ENCODE results near the gene TMEFF2.
"Not testable (repeated sequence)": the region's sequence is repeated elsewhere in the genome, so short reads cannot be mapped to it uniquely, and the experiment has no call there.

Gene TMEFF2

DNA sequence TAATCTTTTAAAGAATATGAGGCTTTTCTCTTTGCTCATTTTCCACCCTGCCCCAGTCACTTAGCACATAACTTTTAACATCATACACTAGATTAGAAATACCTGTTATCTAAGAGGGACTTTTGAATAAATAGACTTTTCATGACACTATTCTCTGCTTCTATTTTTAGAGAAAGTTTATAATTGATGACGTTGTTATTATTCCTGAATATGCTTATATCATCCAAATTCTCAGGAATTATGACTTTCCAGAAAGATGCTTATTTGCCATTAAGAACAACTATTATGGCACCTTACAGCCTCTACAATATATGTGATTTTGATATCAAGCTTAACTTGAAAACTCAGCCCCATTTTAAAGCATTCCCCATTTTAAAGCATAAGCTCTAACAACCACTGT lies 11.4 kb downstream of the TMEFF2 start:
- no peak for DNase-seq (ENCODE audit: low read depth)

GRCh38 chr2:192166946-192167345 lies 27.8 kb downstream of the TMEFF2 start:
- DNase-seq (ENCODE audit: low read depth) = no peak

GRCh38 chr2:192165842-192166241 lies 28.9 kb downstream of the TMEFF2 start:
- no peak for DNase-seq (ENCODE audit: low read depth)

DNA sequence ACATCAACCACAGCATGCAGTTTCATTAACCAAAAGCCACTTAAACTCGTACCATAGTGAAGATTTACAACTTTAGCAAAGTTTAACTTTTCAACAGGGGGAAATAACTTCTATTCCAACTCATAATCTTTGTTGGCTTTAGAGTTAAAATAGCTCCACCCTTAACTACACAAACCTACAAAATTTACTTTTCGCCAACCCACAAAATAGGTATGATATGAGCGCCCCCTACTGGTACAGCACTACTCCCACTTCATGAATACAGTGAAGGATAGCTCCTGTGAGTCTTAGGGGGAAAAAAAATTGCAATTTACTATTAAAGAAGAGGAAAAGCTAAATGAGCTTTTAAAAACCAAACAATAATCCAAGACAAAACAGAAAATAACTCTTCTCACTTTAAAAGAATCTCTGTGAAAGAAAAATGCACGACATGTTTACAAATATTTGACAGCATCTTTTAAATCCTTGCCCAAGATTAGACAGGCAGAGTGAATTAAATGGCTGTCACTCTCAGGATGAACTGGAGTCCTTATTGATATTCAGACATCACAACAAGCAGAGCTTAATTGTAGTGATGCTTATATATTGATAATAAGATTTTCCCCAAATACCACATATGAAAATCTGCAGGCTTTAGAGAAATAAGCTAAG lies 32.2 kb downstream of the TMEFF2 start:
- DNase-seq (ENCODE audit: low read depth) = peak; percentile 55

GRCh38 chr2:192161656-192162290 lies 33.0 kb downstream of the TMEFF2 start:
- DNase-seq (ENCODE audit: low read depth) = no peak

DNA sequence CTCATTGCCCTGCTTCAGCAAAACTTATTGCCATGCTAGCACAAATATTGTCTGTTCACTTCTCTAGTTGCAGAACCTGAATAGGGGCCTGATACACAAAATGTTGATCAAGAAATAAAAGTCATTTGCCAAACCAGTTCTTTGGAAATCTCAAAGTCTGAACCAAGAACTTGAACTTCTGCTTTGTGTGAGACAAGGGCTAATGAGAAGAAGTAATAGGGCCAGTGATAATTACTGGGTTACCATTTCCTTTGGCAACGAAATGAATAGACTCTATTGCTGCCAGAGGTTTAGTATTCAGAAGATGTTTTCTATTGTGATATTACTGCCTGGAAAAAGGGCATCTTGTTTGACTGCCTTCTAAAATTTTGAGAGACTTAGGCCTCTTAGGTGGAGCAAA lies 35.0 kb downstream of the TMEFF2 start:
- no peak for DNase-seq (ENCODE audit: low read depth)

DNA sequence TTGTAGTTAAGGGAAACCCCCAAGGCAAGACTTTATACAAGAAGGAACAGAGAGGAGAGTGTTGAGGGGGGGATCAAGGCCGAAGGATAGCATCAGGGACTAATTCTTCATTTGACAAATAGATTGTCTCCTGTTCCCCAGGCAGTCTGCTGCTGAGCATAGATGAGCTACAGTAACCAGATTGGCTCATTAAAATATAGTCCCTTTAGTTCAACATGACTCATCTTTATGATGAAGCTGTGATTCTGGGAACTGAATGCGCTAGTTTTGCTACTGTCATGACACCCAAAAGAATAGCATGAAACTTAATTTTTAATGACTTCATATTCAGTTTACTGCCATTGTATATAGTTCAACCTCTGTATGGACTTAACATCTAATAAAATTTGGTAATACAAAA lies 35.5 kb downstream of the TMEFF2 start:
- DNase-seq (ENCODE audit: low read depth) = no peak

- DNase-seq (ENCODE audit: low read depth) = no peak
Measured at GRCh38 chr2:192157776-192158175, 37.0 kb downstream of the TMEFF2 start.

GRCh38 chr2:192155511-192156118 lies 39.1 kb downstream of the TMEFF2 start:
- DNase-seq (ENCODE audit: low read depth) = no peak

DNA sequence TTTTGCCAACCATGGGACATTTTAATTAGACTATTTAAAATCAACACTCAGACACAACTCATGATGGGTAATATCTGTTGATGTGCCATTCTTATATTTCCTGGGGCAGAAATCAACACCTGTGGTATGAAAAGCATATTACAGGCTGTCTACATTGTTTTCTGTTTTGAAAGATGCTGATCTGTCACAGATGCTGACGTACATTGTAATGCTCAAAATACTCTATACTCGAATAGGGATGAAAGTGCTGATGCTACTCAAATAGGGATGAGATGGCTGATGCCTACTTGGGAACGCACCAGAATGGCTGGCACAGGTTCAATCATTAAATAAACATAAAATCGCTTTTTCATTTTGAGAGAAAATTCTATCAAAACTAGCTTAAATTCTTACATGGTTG lies 41.2 kb downstream of the TMEFF2 start:
- DNase-seq (ENCODE audit: low read depth) = no peak

DNA sequence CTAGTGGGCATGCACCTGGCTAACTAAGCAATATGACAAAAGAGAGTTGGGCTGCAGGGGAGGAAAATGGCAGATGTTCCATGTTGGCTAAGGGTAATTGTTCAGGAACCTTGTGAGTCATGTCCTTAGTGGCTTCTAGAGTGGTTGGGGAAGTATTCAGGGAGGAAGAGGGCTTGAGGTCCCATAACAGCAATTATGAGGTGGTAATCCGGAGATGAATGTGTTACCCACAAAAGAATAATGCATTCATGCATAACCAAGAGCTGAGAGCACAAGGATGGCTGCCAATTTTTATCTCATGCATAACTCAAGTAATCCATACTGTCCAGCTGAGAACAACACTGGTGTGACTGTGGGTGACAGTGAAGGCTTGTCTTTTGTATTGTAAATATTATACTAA lies 42.9 kb downstream of the TMEFF2 start:
- DNase-seq (ENCODE audit: low read depth) = no peak

- DNase-seq (ENCODE audit: low read depth) = no peak
Measured at GRCh38 chr2:192150166-192150565, 44.6 kb downstream of the TMEFF2 start.

- no peak for DNase-seq (ENCODE audit: low read depth)
Measured at GRCh38 chr2:192148620-192149321, 46.0 kb downstream of the TMEFF2 start.

GRCh38 chr2:192148241-192148619 lies 46.5 kb downstream of the TMEFF2 start:
- no peak for DNase-seq (ENCODE audit: low read depth)

DNA sequence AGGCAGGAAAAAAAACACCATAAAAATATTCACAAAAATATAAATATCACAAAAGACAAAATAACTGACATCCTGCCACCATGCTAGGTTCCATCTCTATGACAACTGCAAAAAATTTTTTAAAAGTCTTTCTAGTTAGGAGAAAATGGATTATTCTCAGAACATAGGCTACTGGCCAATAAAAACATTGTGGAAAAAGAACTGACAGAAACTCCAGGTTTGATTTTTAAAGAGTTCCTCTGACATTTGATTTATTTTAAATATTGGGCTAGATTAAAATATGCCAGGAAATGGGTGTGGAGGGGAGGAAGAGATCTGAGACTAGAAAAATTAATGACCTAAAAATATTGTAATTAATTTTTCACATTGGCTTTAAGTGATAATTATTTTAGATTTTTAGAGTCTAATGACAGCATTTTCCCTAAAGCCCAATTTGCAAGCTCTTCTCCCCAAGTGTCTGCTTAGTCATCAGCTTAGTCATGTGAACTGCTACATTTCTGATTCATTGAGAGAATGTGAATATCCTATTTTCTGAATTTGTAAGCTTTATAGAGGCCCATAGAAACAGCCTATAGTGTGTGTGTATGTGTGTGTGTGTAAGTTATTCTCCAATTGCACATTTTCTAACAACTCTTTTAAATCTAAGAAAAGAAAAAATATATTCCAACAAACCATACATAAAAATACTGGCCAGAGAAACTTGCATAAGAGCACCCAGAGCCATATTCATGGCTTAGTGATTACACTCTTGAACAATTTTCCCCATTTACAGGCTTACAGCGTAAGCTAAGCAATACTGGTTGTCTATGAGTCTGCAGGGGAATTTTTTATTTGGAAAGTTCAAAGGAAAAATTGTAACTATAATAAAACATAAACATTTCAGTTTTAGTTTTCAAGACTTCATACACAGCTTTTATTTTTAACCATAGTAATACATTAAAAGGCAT lies 48.4 kb downstream of the TMEFF2 start:
- DNase-seq (ENCODE audit: low read depth) = no peak

DNA sequence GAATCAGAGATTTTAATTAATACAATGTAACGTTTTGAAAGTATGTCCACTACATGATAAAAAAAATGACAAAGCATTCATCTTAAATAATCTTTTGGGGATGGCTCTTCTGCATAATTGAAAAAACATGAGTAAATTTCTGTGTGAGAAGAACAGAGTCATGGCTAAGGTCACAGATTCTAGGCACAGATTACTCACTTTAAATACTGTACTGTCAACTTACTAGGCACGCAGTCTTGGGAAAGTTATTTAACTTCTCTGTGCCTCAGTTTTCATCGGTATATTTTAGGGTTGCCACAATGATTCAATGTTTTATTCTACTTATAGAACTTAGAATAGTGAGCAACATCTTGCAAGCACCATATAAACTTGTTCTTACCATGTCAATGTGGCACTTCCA lies 49.2 kb downstream of the TMEFF2 start:
- no peak for DNase-seq (ENCODE audit: low read depth)

DNA sequence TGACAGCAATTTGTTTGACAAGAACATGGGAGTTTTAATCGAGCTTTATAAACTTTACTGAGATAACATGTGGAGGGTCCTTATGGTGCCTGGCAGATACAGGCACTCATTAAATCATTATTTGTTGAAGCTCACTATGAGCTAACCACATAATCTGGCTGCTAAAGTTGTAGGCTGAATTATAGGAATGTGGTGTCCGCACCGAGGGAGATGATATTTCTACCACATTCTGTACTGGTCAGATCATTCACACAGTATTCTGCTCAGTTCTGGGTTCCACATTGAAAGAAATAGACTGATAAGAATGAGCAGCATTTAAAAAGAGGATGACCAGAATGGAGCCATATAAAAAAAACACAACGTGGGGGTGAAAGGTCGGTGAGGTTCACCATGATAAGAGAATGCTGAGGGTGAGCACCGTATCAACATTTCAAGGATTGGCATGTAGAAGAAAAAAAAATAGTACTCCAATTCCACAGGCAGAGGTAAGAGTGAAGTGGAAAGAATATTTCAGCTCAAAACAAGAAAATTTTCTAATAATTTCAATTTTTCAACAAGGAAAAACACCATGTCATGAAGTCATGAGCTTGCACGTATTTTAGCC lies 54.4 kb downstream of the TMEFF2 start:
- DNase-seq (ENCODE audit: low read depth) = no peak

GRCh38 chr2:192139813-192140212 lies 54.9 kb downstream of the TMEFF2 start:
- DNase-seq (ENCODE audit: low read depth) = no peak

GRCh38 chr2:192137451-192137850 lies 57.3 kb downstream of the TMEFF2 start:
- DNase-seq (ENCODE audit: low read depth) = no peak

- DNase-seq (ENCODE audit: low read depth) = not testable (repeated sequence)
Measured at GRCh38 chr2:192132604-192133003, 62.1 kb downstream of the TMEFF2 start.

DNA sequence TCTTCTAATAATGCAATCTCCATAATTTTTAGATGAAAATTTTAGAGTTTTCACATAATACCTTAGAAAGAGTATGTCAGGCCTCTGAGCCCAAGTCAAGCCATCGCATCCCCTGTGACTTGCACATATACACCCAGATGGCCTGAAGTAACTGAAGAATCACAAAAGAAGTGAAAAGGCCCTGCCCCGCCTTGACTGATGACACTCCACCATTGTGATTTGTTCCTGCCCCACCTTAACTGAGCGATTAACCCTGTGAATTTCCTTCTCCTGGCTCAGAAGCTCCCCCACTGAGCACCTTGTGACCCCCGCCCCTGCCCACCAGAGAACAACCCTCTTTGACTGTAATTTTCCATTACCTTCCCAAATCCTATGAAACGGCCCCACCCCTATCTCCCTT lies 64.4 kb downstream of the TMEFF2 start:
- not testable (repeated sequence) for DNase-seq (ENCODE audit: low read depth)

GRCh38 chr2:192128655-192129054 lies 66.1 kb downstream of the TMEFF2 start:
- DNase-seq (ENCODE audit: low read depth) = no peak
